CD14-positive monocyte (primary cell): ENCODE data around the gene DVL3. TPM values are rescaled to one million over a fixed set of nuclear protein-coding genes. Genes with fewer than 3 reads are reported as not detected.
A peak's percentile ranks its signal among the peaks of the same experiment; 100 is the strongest.

Source experiments
- DNase-seq, 3 donors: peaks; one replicate each; pipeline ENCODE4 v3.0.0-alpha.2; 2011 to 2022
- H2AFZ ChIP-seq: 2 replicates; pipeline ENCODE4 v1.6.0; 2012; ENCODE audit warnings: mild to moderate bottlenecking, low read depth, low read length, inconsistent platforms; ENCODE audit not compliant: insufficient read depth, poor library complexity, severe bottlenecking
- H3K27ac ChIP-seq, 2 donors: 1 replicate in 1 of 2; 2 replicates in 1 of 2; pipeline ENCODE4 v1.5.1; 2012 to 2013; ENCODE audit warnings: low read length in 2 of 2, control low read depth in 1 of 2, inconsistent platforms in 1 of 2, low read depth in 1 of 2, mild to moderate bottlenecking in 1 of 2
- H3K27me3 ChIP-seq, 2 donors: one replicate each; pipeline versions ENCODE4 v1.6.0 to v1.6.1; 2011 to 2013; ENCODE audit warnings: low read length in 2 of 2; ENCODE audit not compliant: control insufficient read depth in 2 of 2, insufficient read depth in 2 of 2
- H3K36me3 ChIP-seq, 2 donors: replicated peaks in 1 of 2; 1 replicate in 1 of 2; 2 replicates in 1 of 2; pipeline versions ENCODE4 v1.5.1 to v1.6.1; 2012 to 2013; ENCODE audit warnings: low read length in 2 of 2, control low read depth in 1 of 2, inconsistent platforms in 1 of 2, mild to moderate bottlenecking in 1 of 2; ENCODE audit not compliant: insufficient read depth in 2 of 2, control insufficient read depth in 1 of 2
- H3K4me1 ChIP-seq, 2 donors: 1 replicate in 1 of 2; 2 replicates in 1 of 2; pipeline versions ENCODE4 v1.5.1 to v1.6.1; 2012 to 2013; ENCODE audit warnings: low read length in 2 of 2, control low read depth in 1 of 2, inconsistent platforms in 1 of 2, mild to moderate bottlenecking in 1 of 2, moderate library complexity in 1 of 2; ENCODE audit not compliant: insufficient read depth in 2 of 2, control insufficient read depth in 1 of 2
- H3K4me2 ChIP-seq: replicated peaks from 2 replicates; pipeline ENCODE3; 2012; ENCODE audit warnings: low read length, moderate library complexity, mild to moderate bottlenecking; ENCODE audit not compliant: poor library complexity, severe bottlenecking; ENCODE audit errors: extremely low read depth
- H3K4me3 ChIP-seq, 3 experiments: fragments of 200-600 bp in 1 of 3; sonication (generic) in 1 of 3; replicated peaks in 1 of 3; 1 replicate in 2 of 3; 2 replicates in 1 of 3; pipeline ENCODE4 v1.5.1; 2011 to 2013; ENCODE audit warnings: low read length in 3 of 3, mild to moderate bottlenecking in 3 of 3, control low read depth in 2 of 3, low read depth in 2 of 3, inconsistent platforms in 1 of 3, moderate library complexity in 1 of 3
- H3K79me2 ChIP-seq: 2 replicates; pipeline ENCODE4 v1.6.0; 2012; ENCODE audit warnings: mild to moderate bottlenecking, control low read depth, inconsistent platforms, low read length, moderate library complexity; ENCODE audit not compliant: insufficient read depth
- H3K9ac ChIP-seq: 2 replicates; pipeline ENCODE4 v1.6.0; 2017; ENCODE audit warnings: low read length, mild to moderate bottlenecking; ENCODE audit not compliant: insufficient read depth, poor library complexity, severe bottlenecking
- H3K9me3 ChIP-seq, 2 donors: replicated peaks in 1 of 2; 1 replicate in 1 of 2; 2 replicates in 1 of 2; pipeline versions ENCODE4 v1.5.1 to v1.6.1; 2012 to 2013; ENCODE audit warnings: low read length in 2 of 2, control low read depth in 1 of 2; ENCODE audit not compliant: control insufficient read depth in 1 of 2, insufficient read depth in 1 of 2
- H4K20me1 ChIP-seq: 2 replicates; pipeline ENCODE4 v1.6.0; 2012; ENCODE audit warnings: mild to moderate bottlenecking, low read length, control low read depth, moderate library complexity; ENCODE audit not compliant: insufficient read depth
- H3K27ac Mint-ChIP-seq, 7 donors: one replicate each; pipeline ENCODE4 v1.8.0; 2020; ENCODE audit warnings: mild to moderate bottlenecking in 7 of 7, mixed read lengths in 7 of 7, moderate library complexity in 6 of 7, inconsistent platforms in 2 of 7
- H3K27me3 Mint-ChIP-seq, 3 donors: one replicate each; pipeline ENCODE4 v1.8.0; 2021 to 2022; ENCODE audit warnings: low read depth in 3 of 3, mild to moderate bottlenecking in 3 of 3, mixed read lengths in 3 of 3, moderate library complexity in 3 of 3, inconsistent platforms in 1 of 3
- H3K36me3 Mint-ChIP-seq, 2 donors: one replicate each; pipeline ENCODE4 v1.8.0; 2020; ENCODE audit warnings: mixed read lengths in 2 of 2, inconsistent platforms in 1 of 2, mild to moderate bottlenecking in 1 of 2
- H3K4me1 Mint-ChIP-seq: one replicate; pipeline ENCODE4 v1.8.0; 2020; ENCODE audit warnings: mild to moderate bottlenecking, mixed read lengths
- H3K4me3 Mint-ChIP-seq, 2 donors: one replicate each; pipeline ENCODE4 v1.8.0; 2020; ENCODE audit warnings: mild to moderate bottlenecking in 2 of 2, mixed read lengths in 2 of 2, moderate library complexity in 1 of 2
- H3K9me3 Mint-ChIP-seq, 7 donors: one replicate each; pipeline ENCODE4 v1.8.0; 2020 to 2022; ENCODE audit warnings: mixed read lengths in 7 of 7, mild to moderate bottlenecking in 6 of 7, moderate library complexity in 6 of 7, inconsistent platforms in 2 of 7
- WGBS: methylation state at CpG from one replicate; pipeline ENCODE4 v1.1.5; 2013; ENCODE audit warnings: missing lambda C conversion rate; ENCODE audit not compliant: insufficient coverage; 5-methylcytosine and 5-hydroxymethylcytosine counted together
- intact Hi-C, 2 donors: fragments of 100-400 bp; cut with micrococcal nuclease; formaldehyde crosslinking; loops; one replicate each; pipeline versions ENCODE4 v1.15.0 to v1.15.1; 2023
- polyA plus RNA-seq, 3 donors: library from polyadenylated mRNA; depleted of rRNA in 1 of 3; unstranded in 2 of 3; stranded (reverse) in 1 of 3; fragments of 300-500 nt in 2 of 3; fragments of >200 nt in 1 of 3; fragmentation: Illumina TruSeq in 2 of 3; gene quantifications; 1 replicate in 2 of 3; 2 replicates in 1 of 3; pipeline ENCODE4 v1.2.3, GENCODE V29; 2012 to 2021
- TF ChIP-seq, protein P1 (sequence below): fragments of 200-600 bp; IDR thresholded peaks from one replicate; pipeline ENCODE4 v1.8.0; 2022; ENCODE audit warnings: antibody characterized with exemption, mild to moderate bottlenecking

Gene DVL3
- polyA plus RNA-seq, 3 donors: 4.5 to 42.1 (median 9.4) TPM

GRCh38 chr3:184164648-184165330 lies 9.6 kb downstream of the DVL3 start:
- Histone ChIP-seq H3K4me2 (no peak overlapping the region), H3K4me1 (no peaks in the 10 kb centered on the region), H3K4me3 (no peak overlapping the region), H3K27me3 (no peaks in the 10 kb centered on the region), H3K9ac (no peak overlapping the region), H3K36me3 (peaks cover 66 to 75% of the 10 kb centered on the region in 2 donors), H3K9me3 (no peaks in the 10 kb centered on the region), H3K27ac (no peak overlapping the region), H4K20me1 (peaks cover 50% of the 10 kb centered on the region), H2AFZ (no peak overlapping the region), H3K79me2 (peaks cover 17% of the 10 kb centered on the region)
- Mint-ChIP-seq H3K9me3 (no peaks in the 10 kb centered on the region), H3K4me3 (no peak overlapping the region), H3K36me3 (peaks cover 71 to 95% of the 10 kb centered on the region in 2 donors), H3K4me1 (peaks cover 8% of the 10 kb centered on the region), H3K27me3 (no peaks in the 10 kb centered on the region), H3K27ac (peak overlapping the region in 2 of 7 donors; percentile 20 to 63)
- intact Hi-C loops: no loop called here
- TF ChIP-seq, protein P1, sequence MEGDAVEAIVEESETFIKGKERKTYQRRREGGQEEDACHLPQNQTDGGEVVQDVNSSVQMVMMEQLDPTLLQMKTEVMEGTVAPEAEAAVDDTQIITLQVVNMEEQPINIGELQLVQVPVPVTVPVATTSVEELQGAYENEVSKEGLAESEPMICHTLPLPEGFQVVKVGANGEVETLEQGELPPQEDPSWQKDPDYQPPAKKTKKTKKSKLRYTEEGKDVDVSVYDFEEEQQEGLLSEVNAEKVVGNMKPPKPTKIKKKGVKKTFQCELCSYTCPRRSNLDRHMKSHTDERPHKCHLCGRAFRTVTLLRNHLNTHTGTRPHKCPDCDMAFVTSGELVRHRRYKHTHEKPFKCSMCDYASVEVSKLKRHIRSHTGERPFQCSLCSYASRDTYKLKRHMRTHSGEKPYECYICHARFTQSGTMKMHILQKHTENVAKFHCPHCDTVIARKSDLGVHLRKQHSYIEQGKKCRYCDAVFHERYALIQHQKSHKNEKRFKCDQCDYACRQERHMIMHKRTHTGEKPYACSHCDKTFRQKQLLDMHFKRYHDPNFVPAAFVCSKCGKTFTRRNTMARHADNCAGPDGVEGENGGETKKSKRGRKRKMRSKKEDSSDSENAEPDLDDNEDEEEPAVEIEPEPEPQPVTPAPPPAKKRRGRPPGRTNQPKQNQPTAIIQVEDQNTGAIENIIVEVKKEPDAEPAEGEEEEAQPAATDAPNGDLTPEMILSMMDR: no peak
- DNase-seq: no peak
- 96% methylated on average over 12 of the region's 16 CpGs for WGBS

GRCh38 chr3:184165543-184165942 lies 10.4 kb downstream of the DVL3 start:
- Histone ChIP-seq H3K79me2 (peaks cover 10% of the 10 kb centered on the region), H2AFZ (no peak overlapping the region)

More at GRCh38 chr3:184165543-184165942, 10.4 kb downstream of the DVL3 start:
- no peaks in the 10 kb centered on the region for H3K27me3 ChIP-seq
- Mint-ChIP-seq H3K4me1 (peaks cover 4% of the 10 kb centered on the region), H3K36me3 (peaks cover 71 to 94% of the 10 kb centered on the region in 2 donors), H3K27me3 (no peaks in the 10 kb centered on the region), H3K27ac (no peak overlapping the region), H3K9me3 (no peaks in the 10 kb centered on the region), H3K4me3 (no peak overlapping the region)
- no peak overlapping the region for H3K4me3 ChIP-seq
- H3K9me3 ChIP-seq: no peaks in the 10 kb centered on the region
- H3K36me3 ChIP-seq: peaks cover 70 to 83% of the 10 kb centered on the region in 2 donors
- H3K27ac ChIP-seq: no peak overlapping the region
- H3K4me2 ChIP-seq: no peak overlapping the region
- H3K9ac ChIP-seq: no peak overlapping the region
- intact Hi-C loops: no loop called here
- no peak for DNase-seq
- TF ChIP-seq, protein P1: no peak
- no peaks in the 10 kb centered on the region for H3K4me1 ChIP-seq
- 100% methylated on average over 1 of the region's 3 CpGs for WGBS
- H4K20me1 ChIP-seq: peaks cover 44% of the 10 kb centered on the region
